Embryonic facial prominence (tissue), 1 donor: ENCODE results near the gene AK4.

Experiments used
- DNase-seq: peaks from one replicate; pipeline ENCODE4 v3.0.0-alpha.2; 2016; ENCODE audit errors: extremely low spot score

The AK4 gene

DNA sequence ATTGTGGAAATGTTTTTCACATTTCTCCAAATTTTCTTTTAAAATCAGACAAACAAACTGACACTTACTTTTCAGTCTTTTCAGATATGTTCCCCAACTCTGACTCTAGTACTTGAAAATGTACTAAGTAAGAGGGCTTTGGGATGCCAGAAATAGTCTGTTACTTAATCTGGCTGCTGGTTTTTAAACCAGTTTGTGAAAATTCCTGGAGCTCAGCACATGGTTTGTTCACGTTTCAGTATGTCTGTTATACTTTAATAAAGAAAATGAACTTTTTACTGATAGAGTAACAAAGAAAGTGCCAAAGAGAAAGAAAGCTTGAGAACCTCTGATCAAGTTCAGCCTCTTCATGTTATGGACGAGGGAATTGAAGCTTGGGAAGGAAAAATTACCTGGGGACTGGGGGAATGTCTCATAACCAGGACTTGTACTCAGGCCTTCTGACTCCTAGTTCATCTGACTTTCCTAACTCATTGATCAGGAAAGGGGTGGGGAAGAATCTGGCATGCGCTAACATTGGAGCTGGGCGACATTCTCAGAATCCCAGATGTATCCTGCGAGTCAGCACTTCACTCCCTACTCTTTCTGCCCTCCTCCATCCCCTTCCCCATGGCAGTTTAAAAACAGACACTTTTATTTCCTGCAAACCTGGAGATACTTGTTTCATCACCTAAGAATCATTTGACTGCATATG, 130.5 kb downstream of the AK4 start:
- no peak for DNase-seq

DNA sequence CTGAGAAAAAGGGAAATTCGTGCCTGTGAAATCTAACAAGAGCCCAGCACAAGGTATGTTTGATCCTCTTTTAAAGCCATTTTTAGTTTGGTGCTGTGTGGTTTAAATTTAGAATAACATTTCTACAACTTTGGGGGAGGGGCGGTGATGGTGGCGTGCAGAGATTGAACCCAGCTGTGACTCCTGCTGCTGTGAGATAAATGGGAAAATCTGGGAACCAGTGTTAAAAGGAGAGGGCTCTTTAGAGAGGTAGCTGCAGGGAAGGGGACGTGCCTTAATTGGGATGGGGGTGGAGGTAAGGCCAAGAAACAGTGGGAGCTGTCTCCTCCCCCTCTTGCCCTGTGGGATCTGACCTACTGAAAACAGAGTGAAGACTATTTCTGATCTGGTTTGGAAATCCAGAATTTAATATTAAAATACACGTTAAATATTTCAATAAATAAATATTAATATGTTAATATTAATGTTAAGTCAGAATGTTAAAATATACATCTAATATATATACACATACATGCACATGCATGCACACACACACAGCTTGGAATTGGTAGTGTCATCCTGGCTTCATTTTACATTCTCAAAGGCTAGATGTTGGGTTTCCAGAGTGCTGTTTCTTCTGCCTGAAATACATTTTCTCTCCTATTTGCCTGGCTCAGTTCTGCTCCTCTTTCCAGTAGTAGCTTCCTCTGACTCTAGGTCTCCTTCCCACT, 131.2 kb downstream of the AK4 start:
- DNase-seq: no peak
